ENCODE results near the gene MYO3B. TPM values are rescaled to one million over a fixed set of nuclear protein-coding genes. Genes with fewer than 3 reads are reported as not detected.
"Not testable (repeated sequence)": the region's sequence is repeated elsewhere in the genome, so short reads cannot be mapped to it uniquely, and the experiment has no call there.

MYO3B gene
- total and polyA plus RNA-seq, 2 donors (not counting 3 experiments of a cell fraction or from before 2014, with no cell fraction given) = 0.03 TPM; not detected in 1

DNA sequence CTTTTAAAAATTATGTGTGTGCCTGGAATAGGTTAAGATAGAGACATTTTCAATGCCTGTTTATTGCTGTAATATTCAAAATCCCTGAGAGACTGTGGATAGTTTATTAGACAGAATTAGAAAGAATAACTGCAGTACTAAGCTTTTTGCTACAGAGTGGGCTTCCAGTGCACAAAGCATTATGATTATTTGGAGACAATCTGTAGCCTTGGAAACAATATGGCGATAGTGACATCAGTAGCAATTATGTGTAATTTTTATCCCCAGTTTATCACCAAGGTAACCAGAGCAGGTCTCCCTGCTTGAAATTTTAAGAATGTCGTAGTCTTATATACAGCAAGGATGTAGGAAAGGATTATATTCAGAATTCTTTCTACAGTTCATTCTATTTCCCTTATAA lies 100.0 kb downstream of the MYO3B start:
- dilution Hi-C loops (cut with MboI; ENCODE audit: extremely low pct_ligation_motif_present, low sequenced_read_pairs) = no loop called here
- no TSS peak for BruUV-seq (replicated peaks)

DNA sequence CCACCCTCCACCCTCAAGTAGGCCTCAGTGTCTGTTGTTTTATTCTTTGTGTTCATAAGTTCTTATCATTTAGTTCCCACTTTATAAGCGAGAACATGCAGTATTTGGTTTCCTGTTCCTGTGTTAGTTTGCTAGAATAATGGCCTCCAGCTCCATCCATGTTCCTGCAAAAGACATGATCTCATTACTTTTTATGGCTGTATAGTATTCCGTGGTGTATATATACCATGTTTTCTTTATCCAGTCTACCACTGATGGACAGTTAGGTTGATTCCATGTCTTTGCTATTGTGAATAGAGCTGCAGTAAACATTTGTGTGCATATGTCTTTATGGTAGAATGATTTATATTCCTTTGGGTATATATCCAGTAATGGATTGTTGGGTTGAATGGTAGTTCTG lies 101.7 kb downstream of the MYO3B start:
- CTCF ChIA-PET; DNase-seq (ENCODE audit: low read depth, low spot score); H3K4me1 ChIP-seq (ENCODE audit: control insufficient read depth, extremely low read depth, insufficient read depth, low read length); H3K4me3 ChIP-seq (replicated peaks in 1 of 3; ENCODE audit: insufficient read depth in 1 of 3, low read depth in 1 of 3, low read length in 3 of 3); H3K27ac ChIP-seq (ENCODE audit: insufficient read depth, low read depth, low read length); H3K4me2 ChIP-seq (ENCODE audit: insufficient read depth, low read length); POLR2A ChIA-PET; H4K20me1 ChIP-seq (replicated peaks; ENCODE audit: control insufficient read depth, extremely low read depth, insufficient read depth, low read length); intact Hi-C loops (cut with micrococcal nuclease); dilution Hi-C loops (cut with MboI; ENCODE audit: extremely low pct_ligation_motif_present, low sequenced_read_pairs); H3K9ac ChIP-seq (replicated peaks; ENCODE audit: extremely low read depth, insufficient read depth, low read length); H3K79me2 ChIP-seq (ENCODE audit: control insufficient read depth, insufficient read depth, low read length); H3K9me1 ChIP-seq (replicated peaks; ENCODE audit: control insufficient read depth, extremely low read depth, insufficient read depth, low read length); H3K36me3 ChIP-seq (ENCODE audit: control insufficient read depth in 2 of 2, extremely low read depth in 1 of 2, insufficient read depth in 2 of 2, low read length in 2 of 2); H2AFZ ChIP-seq (ENCODE audit: low read depth, low read length); FAIRE-seq; H3K9me3 ChIP-seq (replicated peaks; ENCODE audit: control insufficient read depth, insufficient read depth, low read length); BruUV-seq (replicated peaks): not testable (repeated sequence)
- peaks cover 0 to 11% of the 10 kb centered on the region in 2 experiments for H3K27me3 ChIP-seq (ENCODE audit: control insufficient read depth in 2 of 2, insufficient read depth in 2 of 2, low read length in 2 of 2)

More for the DNA sequence above, 100.0 kb downstream of the MYO3B start:
- H3K4me3 ChIP-seq (replicated peaks in 1 of 3; ENCODE audit: insufficient read depth in 1 of 3, low read depth in 1 of 3, low read length in 3 of 3) = no peak overlapping the region
- H3K27ac ChIP-seq (ENCODE audit: insufficient read depth, low read depth, low read length) = no peak overlapping the region
- DNase-seq (ENCODE audit: low read depth, low spot score) (no peak), FAIRE-seq (no peak)
- H3K9me3 ChIP-seq (replicated peaks; ENCODE audit: control insufficient read depth, insufficient read depth, low read length) = no peaks in the 10 kb centered on the region
- no peaks in the 10 kb centered on the region for H3K4me1 ChIP-seq (ENCODE audit: control insufficient read depth, extremely low read depth, insufficient read depth, low read length)
- no peaks in the 10 kb centered on the region for H3K36me3 ChIP-seq (ENCODE audit: control insufficient read depth in 2 of 2, extremely low read depth in 1 of 2, insufficient read depth in 2 of 2, low read length in 2 of 2)
- ChIA-PET CTCF (interaction anchor here (1.0 to 1.4 kb wide), 3 partner anchors 20 to 83 kb away, joined by 3 to 4 read pairs (median 3); no protein-coding TSS in a partner anchor), POLR2A (no interaction called here)
- H3K79me2 ChIP-seq (ENCODE audit: control insufficient read depth, insufficient read depth, low read length) = no peaks in the 10 kb centered on the region
- peaks cover 3 to 13% of the 10 kb centered on the region in 2 experiments for H3K27me3 ChIP-seq (ENCODE audit: control insufficient read depth in 2 of 2, insufficient read depth in 2 of 2, low read length in 2 of 2)
- H3K9me1 ChIP-seq (replicated peaks; ENCODE audit: control insufficient read depth, extremely low read depth, insufficient read depth, low read length) = no peaks in the 10 kb centered on the region
- H3K4me2 ChIP-seq (ENCODE audit: insufficient read depth, low read length) = no peak overlapping the region
- H4K20me1 ChIP-seq (replicated peaks; ENCODE audit: control insufficient read depth, extremely low read depth, insufficient read depth, low read length) = no peaks in the 10 kb centered on the region
- H2AFZ ChIP-seq (ENCODE audit: low read depth, low read length) = no peak overlapping the region
- H3K9ac ChIP-seq (replicated peaks; ENCODE audit: extremely low read depth, insufficient read depth, low read length) = no peak overlapping the region
- intact Hi-C loops (cut with micrococcal nuclease) = no loop called here
- TF ChIP-seq, protein P1, sequence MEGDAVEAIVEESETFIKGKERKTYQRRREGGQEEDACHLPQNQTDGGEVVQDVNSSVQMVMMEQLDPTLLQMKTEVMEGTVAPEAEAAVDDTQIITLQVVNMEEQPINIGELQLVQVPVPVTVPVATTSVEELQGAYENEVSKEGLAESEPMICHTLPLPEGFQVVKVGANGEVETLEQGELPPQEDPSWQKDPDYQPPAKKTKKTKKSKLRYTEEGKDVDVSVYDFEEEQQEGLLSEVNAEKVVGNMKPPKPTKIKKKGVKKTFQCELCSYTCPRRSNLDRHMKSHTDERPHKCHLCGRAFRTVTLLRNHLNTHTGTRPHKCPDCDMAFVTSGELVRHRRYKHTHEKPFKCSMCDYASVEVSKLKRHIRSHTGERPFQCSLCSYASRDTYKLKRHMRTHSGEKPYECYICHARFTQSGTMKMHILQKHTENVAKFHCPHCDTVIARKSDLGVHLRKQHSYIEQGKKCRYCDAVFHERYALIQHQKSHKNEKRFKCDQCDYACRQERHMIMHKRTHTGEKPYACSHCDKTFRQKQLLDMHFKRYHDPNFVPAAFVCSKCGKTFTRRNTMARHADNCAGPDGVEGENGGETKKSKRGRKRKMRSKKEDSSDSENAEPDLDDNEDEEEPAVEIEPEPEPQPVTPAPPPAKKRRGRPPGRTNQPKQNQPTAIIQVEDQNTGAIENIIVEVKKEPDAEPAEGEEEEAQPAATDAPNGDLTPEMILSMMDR (IDR thresholded peaks at IDR 0.05; ENCODE audit: extremely low read depth in 1 of 2, insufficient read depth in 1 of 2, low read depth in 1 of 2, low read length in 2 of 2) = no peak
- TF ChIP-seq FOS (IDR thresholded peaks at IDR 0.05; ENCODE audit: borderline replicate concordance, insufficient read depth, low read length) (no peak), POLR2AphosphoS5 (IDR thresholded peaks at IDR 0.05; ENCODE audit: insufficient read depth, low read depth, low read length) (no peak)
